T1000 (cell line): ENCODE results near the gene GADD45GIP1.
"Not testable (repeated sequence)": the region's sequence is repeated elsewhere in the genome, so short reads cannot be mapped to it uniquely, and the experiment has no call there.

Experiments
- DNase-seq: peaks from one replicate; lab custom pipeline; 2025; ENCODE audit warnings: mixed read lengths; lab: John Stamatoyannopoulos, UW

GADD45GIP1 gene

GRCh38 chr19:12987781-12988180, 30.8 kb upstream of the GADD45GIP1 start:
- DNase-seq, result no peak

GRCh38 chr19:12987190-12987589, 30.2 kb upstream of the GADD45GIP1 start:
- DNase-seq, result no peak

GRCh38 chr19:12986726-12987125, 29.7 kb upstream of the GADD45GIP1 start:
- DNase-seq, result no peak

- no peak for DNase-seq
Measured at GRCh38 chr19:12985049-12985776, 28.2 kb upstream of the GADD45GIP1 start.

DNA sequence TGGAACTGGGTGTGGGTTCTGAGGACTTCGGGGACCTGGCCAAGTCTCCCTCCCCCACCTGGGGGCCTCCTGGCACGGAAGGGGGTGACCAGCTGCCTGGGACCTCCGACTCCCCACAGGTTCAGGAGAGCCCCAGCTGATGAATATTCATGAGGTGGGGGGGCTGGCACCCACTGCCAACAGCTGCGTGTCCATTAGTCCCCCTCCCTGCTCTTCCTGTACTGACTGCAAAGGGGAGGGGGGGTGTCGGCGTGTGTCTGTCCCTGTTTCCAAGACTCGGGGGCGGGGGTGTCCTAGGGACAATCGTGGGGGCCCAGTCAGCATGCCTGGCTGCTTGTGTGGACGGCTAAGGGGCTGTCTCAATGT, 27.6 kb upstream of the GADD45GIP1 start:
- DNase-seq, result no peak

DNA sequence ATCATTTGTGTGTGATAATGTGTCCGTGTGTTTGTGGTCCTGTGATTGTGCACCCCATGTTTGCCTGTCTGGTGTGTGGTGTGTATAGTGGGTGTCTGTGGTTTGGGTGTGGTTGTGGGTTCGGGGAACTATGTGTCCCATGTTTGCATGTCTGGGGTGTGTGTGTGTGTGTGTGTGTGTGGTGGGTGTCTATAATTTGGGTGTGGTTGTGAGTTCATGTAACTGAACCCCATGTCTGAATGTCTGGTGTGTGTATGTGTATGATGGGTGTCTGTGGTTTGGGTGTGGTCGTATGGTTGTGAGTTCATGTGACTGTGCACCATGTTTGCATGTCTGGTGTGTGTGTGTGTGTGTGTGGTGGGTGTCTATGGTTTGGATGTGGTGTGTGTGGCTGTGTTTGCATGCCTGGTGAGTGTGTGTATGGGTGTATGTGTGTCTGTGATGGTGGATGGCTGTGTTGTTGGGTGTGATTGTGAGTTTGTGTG, 27.2 kb upstream of the GADD45GIP1 start:
- no peak for DNase-seq

DNA sequence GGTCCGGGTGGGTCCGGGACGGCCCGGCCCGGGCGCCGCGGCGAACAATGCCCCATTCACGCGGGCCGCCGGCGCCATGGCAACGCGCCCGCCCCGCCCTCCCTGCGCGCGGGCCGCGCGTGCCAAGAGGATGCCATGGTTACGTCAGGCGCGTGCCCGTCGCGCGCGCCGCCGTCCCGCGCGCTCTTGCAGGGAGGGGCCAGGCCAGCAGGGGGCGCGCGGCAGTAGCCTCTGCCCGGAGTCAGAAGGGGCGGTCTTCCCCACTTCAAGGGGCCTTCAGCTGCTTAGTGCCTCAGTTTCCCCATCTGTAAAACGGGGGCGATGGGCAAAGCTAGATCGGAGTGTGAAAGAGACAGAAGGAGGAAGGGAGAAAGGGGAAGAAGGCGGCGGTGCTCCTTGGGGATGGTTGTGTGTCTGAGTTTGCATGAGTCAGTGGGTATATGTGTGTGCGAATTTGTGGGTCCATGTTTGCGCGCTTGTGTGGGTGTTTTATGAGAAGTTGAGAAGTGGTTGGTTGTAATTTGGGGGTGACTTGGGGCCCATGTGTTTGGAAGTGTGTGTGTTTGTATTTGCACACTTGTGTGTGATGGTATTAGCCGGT, 26.6 kb upstream of the GADD45GIP1 start:
- peak; percentile 75 for DNase-seq

DNA sequence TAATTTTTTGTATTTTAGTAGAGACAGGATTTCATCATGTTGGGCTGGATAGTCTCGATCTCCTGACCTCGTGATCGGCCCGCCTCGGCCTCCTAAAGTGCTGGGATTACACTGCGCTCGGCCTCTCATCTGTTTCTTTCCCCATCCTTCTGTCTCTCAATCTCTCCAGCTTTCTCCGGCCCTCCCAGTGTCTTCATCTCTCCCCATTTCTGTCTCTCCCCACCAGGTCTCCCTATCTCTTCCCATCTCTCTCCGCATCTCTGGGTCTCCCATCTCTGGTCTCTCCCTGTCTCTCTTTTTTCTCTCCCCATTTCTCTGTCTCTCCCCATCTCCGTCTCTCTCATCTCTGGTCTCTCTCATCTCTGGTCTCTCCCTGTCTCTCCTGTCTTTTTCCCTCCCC, 26.1 kb upstream of the GADD45GIP1 start:
- no peak for DNase-seq

GRCh38 chr19:12982648-12983047, 25.6 kb upstream of the GADD45GIP1 start:
- no peak for DNase-seq

- no peak for DNase-seq
Measured at GRCh38 chr19:12979974-12980373, 23.0 kb upstream of the GADD45GIP1 start.

- not testable (repeated sequence) for DNase-seq
Measured at GRCh38 chr19:12976109-12976508, 19.1 kb upstream of the GADD45GIP1 start.

DNA sequence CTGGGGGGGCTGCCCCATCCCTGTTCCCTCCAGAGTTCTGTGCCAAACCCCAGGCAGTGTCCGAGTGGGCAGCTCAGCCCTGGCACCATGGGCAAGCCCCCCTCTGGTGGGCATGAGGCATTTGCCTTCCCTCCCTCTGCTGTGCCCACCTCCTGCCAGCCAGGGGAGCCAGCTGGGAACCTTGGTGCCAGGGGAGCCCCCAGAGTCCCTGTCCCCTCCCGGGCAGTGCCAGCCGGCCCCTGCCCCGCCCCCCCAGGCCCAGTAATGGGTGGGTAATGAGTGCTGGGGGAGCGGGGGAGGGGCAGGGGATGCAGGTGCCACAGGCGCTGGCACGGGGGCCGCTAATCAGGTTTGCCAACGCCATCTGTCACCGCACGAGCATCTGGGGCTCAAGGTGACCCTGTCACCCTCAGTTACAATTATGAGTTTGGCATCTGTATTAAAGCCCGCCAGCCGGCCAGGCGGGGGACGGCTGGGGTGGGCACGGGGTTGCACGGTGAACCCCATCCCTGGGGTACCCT, 18.3 kb upstream of the GADD45GIP1 start:
- DNase-seq, result no peak

- DNase-seq, result no peak
Measured at GRCh38 chr19:12974301-12975220, 17.5 kb upstream of the GADD45GIP1 start.

GRCh38 chr19:12973236-12973635, 16.2 kb upstream of the GADD45GIP1 start:
- no peak for DNase-seq

GRCh38 chr19:12970070-12970820, 13.2 kb upstream of the GADD45GIP1 start:
- no peak for DNase-seq

DNA sequence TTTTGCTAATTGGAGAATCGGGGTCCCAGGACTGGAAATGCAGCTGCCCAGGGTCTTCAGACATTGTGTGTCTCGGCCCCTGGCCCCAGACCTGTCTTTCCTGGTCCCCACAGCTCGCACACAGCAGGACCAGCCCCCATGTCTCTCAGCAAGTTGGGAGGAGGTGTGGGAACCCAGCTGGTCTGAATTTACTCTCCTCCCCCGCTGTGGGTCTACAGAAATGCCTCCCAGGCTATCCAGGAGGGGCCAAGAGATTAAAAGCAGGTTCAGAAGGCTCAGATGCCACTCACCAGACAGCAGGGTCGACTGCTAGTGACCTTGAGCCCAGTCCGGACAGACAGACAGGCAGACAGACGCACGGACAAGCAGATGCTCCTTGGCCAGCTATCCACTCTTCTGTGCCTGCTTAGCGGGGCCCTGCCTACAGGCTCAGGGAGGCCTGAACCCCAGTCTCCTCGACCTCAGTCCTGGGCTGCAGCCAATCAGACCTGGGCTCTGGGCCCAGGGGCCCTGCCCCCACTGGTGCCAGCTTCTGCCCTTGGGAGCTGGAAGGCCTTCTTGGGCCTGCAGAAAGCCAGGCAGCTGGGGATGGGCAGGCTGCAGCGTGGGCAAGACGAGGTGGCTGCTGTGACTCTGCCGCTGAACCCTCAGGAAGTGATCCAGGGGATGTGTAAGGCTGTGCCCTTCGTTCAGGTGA, 12.4 kb upstream of the GADD45GIP1 start, which contains the start of gene DAND5:
Gene DAND5 (plus strand): TSS at position 285 of the 697 bp plus-strand sequence. CDS start 85 bp downstream, at position 370.
- DNase-seq, result no peak

- no peak for DNase-seq
Measured at GRCh38 chr19:12967907-12968306, 10.9 kb upstream of the GADD45GIP1 start.

- no peak for DNase-seq
Measured at GRCh38 chr19:12965812-12966135, 8.8 kb upstream of the GADD45GIP1 start.

DNA sequence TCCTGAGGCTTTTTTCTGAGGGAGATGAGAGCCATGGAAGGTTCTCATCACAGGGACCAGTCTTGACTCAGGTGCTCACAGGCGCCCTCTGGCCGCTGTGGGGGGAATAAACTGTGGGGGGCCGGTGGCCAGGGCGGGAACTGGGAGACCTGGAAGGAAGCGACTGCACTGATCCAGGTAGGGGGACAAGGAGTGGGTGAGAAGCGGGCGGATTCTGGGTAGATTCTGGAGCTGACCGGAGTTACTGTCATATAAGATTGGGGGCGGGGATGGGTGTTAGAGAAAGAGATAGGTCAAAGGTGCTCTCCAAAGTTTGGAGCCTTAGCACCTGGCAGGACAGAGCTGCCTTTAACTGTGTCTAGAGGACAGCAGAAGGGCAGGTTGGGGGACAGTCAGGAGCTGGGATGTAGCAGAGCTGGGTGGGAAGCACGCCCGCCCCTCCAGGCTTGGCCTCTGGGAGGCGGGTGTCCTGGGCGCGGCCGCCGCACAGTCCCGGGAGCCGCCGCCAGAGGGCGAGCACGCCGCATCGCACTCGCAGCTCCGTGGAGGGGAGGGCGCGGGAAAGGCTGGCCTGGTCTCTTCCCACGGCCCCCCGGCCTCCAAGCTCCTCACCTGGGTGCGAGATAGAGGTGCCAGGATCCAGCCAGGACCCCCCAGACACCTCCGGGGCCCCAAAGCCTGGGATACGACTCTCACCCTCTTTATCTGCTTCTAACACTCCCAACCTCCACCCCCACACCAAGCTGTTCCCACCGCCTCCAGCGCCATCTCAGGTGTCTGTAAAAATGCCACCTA, 8.2 kb upstream of the GADD45GIP1 start:
- peak; percentile 67 for DNase-seq

DNA sequence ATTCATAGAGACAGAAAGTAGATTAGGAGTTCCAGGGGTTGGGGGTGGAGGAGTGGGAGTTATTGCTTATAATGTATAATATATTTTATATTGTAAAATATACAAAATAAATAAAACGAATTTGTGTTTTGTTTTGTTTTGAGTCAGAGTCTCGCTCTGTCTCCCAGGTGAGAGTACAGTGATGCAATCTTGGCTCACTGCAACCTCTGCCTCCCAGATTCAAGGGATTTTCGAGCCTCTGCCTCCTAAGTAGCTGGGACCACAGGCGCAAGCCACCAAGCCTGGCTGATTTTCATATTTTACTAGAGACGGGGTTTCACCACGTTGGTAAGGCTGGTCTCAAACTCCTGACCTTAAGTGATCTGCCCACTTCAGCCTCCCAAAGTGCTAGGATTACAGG, 2.5 kb upstream of the GADD45GIP1 start:
- no peak for DNase-seq
